ENCODE data around the gene RPTOR.
A peak's percentile ranks its signal among the peaks of the same experiment; 100 is the strongest.

Gene RPTOR

DNA sequence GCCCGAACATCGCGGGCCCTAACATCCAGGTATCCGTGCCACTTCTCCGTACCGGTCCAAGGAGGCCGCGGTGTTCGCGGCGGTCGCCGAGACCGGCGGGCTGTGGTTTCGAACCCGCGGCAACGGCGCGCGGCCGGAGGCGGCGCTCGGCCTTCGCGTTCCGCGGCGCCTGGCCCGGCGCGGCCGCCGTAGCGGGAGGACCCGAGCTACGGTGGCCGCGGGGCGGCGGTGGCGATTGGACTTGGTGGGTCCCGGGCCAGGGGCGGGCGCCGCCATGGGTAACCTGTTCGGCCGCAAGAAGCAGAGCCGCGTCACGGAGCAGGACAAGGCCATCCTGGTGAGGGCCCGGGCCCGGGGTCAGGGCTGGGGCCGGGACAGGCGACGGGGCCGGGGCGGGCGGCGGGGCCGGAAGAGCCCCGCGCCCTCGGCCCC, 447.0 kb downstream of the RPTOR start, which contains the start of gene CHMP6:
Gene CHMP6 (plus strand): TSS at position 197 of the 432 bp plus-strand sequence. CDS start 78 bp downstream, at position 275.
- Histone ChIP-seq H3K9ac (ENCODE audit: low read length) (peak within 1 kb of the TSS; percentile 80), H4K20me1 (ENCODE audit: insufficient read depth, low read length) (no peaks in the 10 kb centered on the region), H3K4me2 (ENCODE audit: low read length) (peak within 1 kb of the TSS; percentile 88), H3K27me3 (ENCODE audit: insufficient read depth, low read length) (peaks cover 13% of the 10 kb centered on the region), H3K27ac (ENCODE audit: low read depth, low read length, poor library complexity, severe bottlenecking) (no peak within 1 kb of the TSS), H3K79me2 (ENCODE audit: insufficient read depth, low read length) (no peaks in the 10 kb centered on the region), H2AFZ (ENCODE audit: low read length) (0 out of 2 replicates have a peak within 1 kb of the TSS, but pooled peaks have one; percentile 90), H3K4me1 (ENCODE audit: insufficient read depth, low read length, severe bottlenecking) (peaks cover 25% of the 10 kb centered on the region), H3K9me2 (ENCODE audit: low read depth, low read length) (no peaks in the 10 kb centered on the region), H3K36me3 (ENCODE audit: insufficient read depth, low read length) (no peaks in the 10 kb centered on the region; the same call in 1 of the 2 replicates), H3K4me3 (ENCODE audit: low read depth, low read length, poor library complexity, severe bottlenecking) (peak within 1 kb of the TSS; percentile 87), H3F3A (ENCODE audit: insufficient read depth, low read length) (no peaks in the 10 kb centered on the region), H3K9me3 (ENCODE audit: low read length) (no peaks in the 10 kb centered on the region)
- no peak for TF ChIP-seq CTCF (IDR thresholded peaks at IDR 0.05; ENCODE audit: low read length)

- Histone ChIP-seq H3K9me2 (ENCODE audit: low read depth, low read length) (no peaks in the 10 kb centered on the region), H2AFZ (ENCODE audit: low read length) (no peak overlapping the region), H3K9ac (ENCODE audit: low read length) (peak overlapping the region; percentile 80), H3K27me3 (ENCODE audit: insufficient read depth, low read length) (peaks cover 13% of the 10 kb centered on the region), H3K79me2 (ENCODE audit: insufficient read depth, low read length) (no peaks in the 10 kb centered on the region), H3K9me3 (ENCODE audit: low read length) (no peaks in the 10 kb centered on the region), H3K4me3 (ENCODE audit: low read depth, low read length, poor library complexity, severe bottlenecking) (peak overlapping the region; percentile 87), H3K4me1 (ENCODE audit: insufficient read depth, low read length, severe bottlenecking) (peaks cover 25% of the 10 kb centered on the region), H3K4me2 (ENCODE audit: low read length) (peak overlapping the region; percentile 88), H3F3A (ENCODE audit: insufficient read depth, low read length) (no peaks in the 10 kb centered on the region), H3K27ac (ENCODE audit: low read depth, low read length, poor library complexity, severe bottlenecking) (no peak overlapping the region), H3K36me3 (ENCODE audit: insufficient read depth, low read length) (no peaks in the 10 kb centered on the region; the same call in 1 of the 2 replicates), H4K20me1 (ENCODE audit: insufficient read depth, low read length) (no peaks in the 10 kb centered on the region)
- TF ChIP-seq EZH2 (IDR thresholded peaks at IDR 0.05; ENCODE audit: borderline replicate concordance, low read length), result no peak
- TF ChIP-seq CTCF (IDR thresholded peaks at IDR 0.05; ENCODE audit: low read length), result no peak
These were observed 447.7 kb downstream of the RPTOR start for GRCh38 chr17:80992077-80992947.

- Histone ChIP-seq H3F3A (ENCODE audit: insufficient read depth, low read length) (no peaks in the 10 kb centered on the region), H3K27ac (ENCODE audit: low read depth, low read length, poor library complexity, severe bottlenecking) (no peak overlapping the region), H3K4me2 (ENCODE audit: low read length) (peak overlapping the region; percentile 88), H3K4me3 (ENCODE audit: low read depth, low read length, poor library complexity, severe bottlenecking) (peak overlapping the region; percentile 87), H4K20me1 (ENCODE audit: insufficient read depth, low read length) (no peaks in the 10 kb centered on the region), H2AFZ (ENCODE audit: low read length) (no peak overlapping the region), H3K9ac (ENCODE audit: low read length) (peak overlapping the region; percentile 80; the same call in 1 of the 2 replicates), H3K79me2 (ENCODE audit: insufficient read depth, low read length) (no peaks in the 10 kb centered on the region), H3K27me3 (ENCODE audit: insufficient read depth, low read length) (peaks cover 13% of the 10 kb centered on the region), H3K4me1 (ENCODE audit: insufficient read depth, low read length, severe bottlenecking) (peaks cover 25% of the 10 kb centered on the region), H3K9me2 (ENCODE audit: low read depth, low read length) (no peaks in the 10 kb centered on the region), H3K9me3 (ENCODE audit: low read length) (no peaks in the 10 kb centered on the region), H3K36me3 (ENCODE audit: insufficient read depth, low read length) (no peaks in the 10 kb centered on the region; the same call in 1 of the 2 replicates)
- TF ChIP-seq CTCF (IDR thresholded peaks at IDR 0.05; ENCODE audit: low read length), result no peak
- TF ChIP-seq EZH2 (IDR thresholded peaks at IDR 0.05; ENCODE audit: borderline replicate concordance, low read length), result no peak
These were observed 448.4 kb downstream of the RPTOR start for GRCh38 chr17:80992948-80993624.

Measured in OCI-LY1 (cell line).